Spleen (tissue), 11 donors: ENCODE measurements around the gene KCNG1. TPM values are rescaled to one million over a fixed set of nuclear protein-coding genes. Genes with fewer than 3 reads are reported as not detected.

Source experiments
- DNase-seq: peaks from one replicate; pipeline ENCODE4 v3.0.0-alpha.2; 2020
- H3K27ac ChIP-seq, 8 donors: fragments of 200-600 bp; sonication (generic) in 7 of 8; 1 replicate in 4 of 8; 2 replicates in 4 of 8; pipeline versions ENCODE4 v1.5.0 to v1.8.0; 2016 to 2021; ENCODE audit warnings: inconsistent platforms in 4 of 8, mild to moderate bottlenecking in 4 of 8, moderate library complexity in 1 of 8
- H3K27me3 ChIP-seq, 7 donors: fragments of 200-600 bp; sonication (generic) in 6 of 7; replicated peaks in 1 of 7; 1 replicate in 4 of 7; 2 replicates in 3 of 7; pipeline versions ENCODE4 v1.5.0 to v1.8.0; 2016 to 2021; ENCODE audit warnings: inconsistent platforms in 3 of 7, mild to moderate bottlenecking in 1 of 7
- H3K36me3 ChIP-seq, 6 donors: fragments of 200-600 bp; sonication (generic) in 5 of 6; 1 replicate in 4 of 6; 2 replicates in 2 of 6; pipeline versions ENCODE4 v1.5.0 to v1.8.0; 2016 to 2021; ENCODE audit warnings: inconsistent platforms in 2 of 6
- H3K4me1 ChIP-seq, 6 donors: fragments of 200-600 bp; sonication (generic) in 5 of 6; 1 replicate in 3 of 6; 2 replicates in 3 of 6; pipeline versions ENCODE4 v1.5.0 to v1.8.0; 2016 to 2021; ENCODE audit warnings: inconsistent platforms in 3 of 6
- H3K4me3 ChIP-seq, 8 donors: fragments of 200-600 bp; sonication (generic) in 7 of 8; 1 replicate in 4 of 8; 2 replicates in 4 of 8; pipeline versions ENCODE4 v1.5.0 to v1.8.0; 2016 to 2021; ENCODE audit warnings: inconsistent platforms in 4 of 8, mild to moderate bottlenecking in 4 of 8, moderate library complexity in 2 of 8
- H3K9me3 ChIP-seq, 8 donors: fragments of 200-600 bp; sonication (generic) in 7 of 8; 1 replicate in 4 of 8; 2 replicates in 4 of 8; pipeline versions ENCODE4 v1.5.0 to v1.8.0; 2016 to 2021; ENCODE audit warnings: inconsistent platforms in 4 of 8
- CTCF ChIP-seq, 11 experiments: fragments of 200-600 bp in 7 of 11; fragments of 450-650 bp in 4 of 11; sonication (generic) in 4 of 11; IDR thresholded peaks in 8 of 11; conservative IDR thresholded peaks in 3 of 11; 1 replicate in 7 of 11; 2 replicates in 4 of 11; pipeline versions ENCODE4 v1.4.0 to v1.8.0; 2016 to 2021; ENCODE audit warnings: antibody characterized with exemption in 11 of 11, inconsistent platforms in 4 of 11, mild to moderate bottlenecking in 1 of 11
- POLR2A ChIP-seq, 3 donors: fragments of 450-650 bp; IDR thresholded peaks; one replicate each; pipeline ENCODE4 v1.5.1; 2017; ENCODE audit warnings: antibody characterized with exemption in 3 of 3, mild to moderate bottlenecking in 1 of 3
- POLR2AphosphoS5 ChIP-seq, 3 donors: sonication (generic); formaldehyde crosslinking; IDR thresholded peaks; one replicate each; pipeline ENCODE4 v1.5.1; 2017; ENCODE audit warnings: antibody characterized with exemption in 3 of 3
- WGBS, 5 donors: extraction: QIAGEN DNeasy Blood & Tissue Kit in 3 of 5; methylation state at CpG; one replicate each; pipeline versions ENCODE4 v1.1.5 to v1.1.7; 2013 to 2018; 5-methylcytosine and 5-hydroxymethylcytosine counted together
- intact Hi-C: fragments of 100-400 bp; cut with DNase I; formaldehyde crosslinking; loops from one replicate; pipeline ENCODE4 v1.15.0; 2023; ENCODE audit warnings: low total_unique reads
- polyA plus RNA-seq, 3 donors: library from polyadenylated mRNA; stranded (reverse); fragments of 200-250 nt; gene quantifications; one replicate each; pipeline ENCODE4 v1.2.1, GENCODE V29; 2013
- total RNA-seq, 7 donors: library from RNA; depleted of rRNA in 3 of 7; stranded (reverse); fragments of >200 nt in 3 of 7; fragmentation: NEBNext Ultra II Directional in 4 of 7; extraction: Animal tissue kit (Norgen Biotek cat#: 25700) in 4 of 7; gene quantifications; one replicate each; pipeline versions ENCODE4 v1.1.0 to v1.2.1, GENCODE V29; 2016 to 2021
- donor health status: healthy with polysubstance abuse.
- donor health status: DM: no; HTN: no; CAD: no; lungs with moderate emphysema.
- donor health status: DM: no; HTN: no; CAD: no.
- donor health status: Bipolar disorder and iron deficiency.
- donor health status: healthy.
- donor health status: DM: no; HTN: no; CAD: no.
- donor health status: DM: yes; HTN: yes; CAD: no.

Gene KCNG1
- total and polyA plus RNA-seq, 10 donors: 0.35 to 5.0 (median 3.2) TPM

GRCh38 chr20:51016521-51016920, 6.4 kb downstream of the KCNG1 start:
- Histone ChIP-seq H3K27me3 (peaks cover 0 to 66% (median 6%) of the 10 kb centered on the region in 7 donors), H3K9me3 (no peaks in the 10 kb centered on the region), H3K36me3 (no peaks in the 10 kb centered on the region), H3K4me3 (no peak overlapping the region), H3K4me1 (peaks cover 0 to 15% (median 0%) of the 10 kb centered on the region in 6 donors), H3K27ac (no peak overlapping the region)
- DNase-seq: no peak
- no peak for TF ChIP-seq POLR2A (IDR thresholded peaks at IDR 0.05)
- TF ChIP-seq POLR2AphosphoS5 (IDR thresholded peaks at IDR 0.05): no peak
- TF ChIP-seq CTCF (IDR thresholded peaks at IDR 0.05 in 8 of 11, conservative IDR thresholded peaks at IDR 0.05 in 3 of 11): no peak
- intact Hi-C loops: no loop called here
- WGBS, 5 donors: 89 to 96% (median 91%) methylated on average over 9 of the region's 9 CpGs

GRCh38 chr20:51014797-51015722, 7.8 kb downstream of the KCNG1 start:
- WGBS, 5 donors: 36 to 43% (median 41%) methylated on average over 14 to 16 of the region's 16 CpGs
- peak; percentile 59 for DNase-seq
- H3K27me3 ChIP-seq: peaks cover 0 to 56% (median 0%) of the 10 kb centered on the region in 7 donors
- no peak overlapping the region for H3K27ac ChIP-seq
- intact Hi-C loops: no loop called here
- H3K9me3 ChIP-seq: no peaks in the 10 kb centered on the region
- peak in 7 of 11 experiments; percentile 33 to 58 (median 46) for TF ChIP-seq CTCF (IDR thresholded peaks at IDR 0.05 in 8 of 11, conservative IDR thresholded peaks at IDR 0.05 in 3 of 11)
- no peak for TF ChIP-seq POLR2AphosphoS5 (IDR thresholded peaks at IDR 0.05)
- no peak overlapping the region for H3K4me3 ChIP-seq
- H3K4me1 ChIP-seq: peaks cover 0 to 8% (median 0%) of the 10 kb centered on the region in 6 donors
- no peaks in the 10 kb centered on the region for H3K36me3 ChIP-seq

- peak; percentile 17 for DNase-seq
- intact Hi-C loops: no loop called here
- no peak for TF ChIP-seq POLR2A (IDR thresholded peaks at IDR 0.05)
- no peak for TF ChIP-seq POLR2AphosphoS5 (IDR thresholded peaks at IDR 0.05)
- no peak for TF ChIP-seq CTCF (IDR thresholded peaks at IDR 0.05 in 8 of 11, conservative IDR thresholded peaks at IDR 0.05 in 3 of 11)
- Histone ChIP-seq H3K4me1 (peaks cover 0 to 8% (median 0%) of the 10 kb centered on the region in 6 donors), H3K9me3 (no peaks in the 10 kb centered on the region), H3K27ac (no peak overlapping the region), H3K4me3 (no peak overlapping the region), H3K36me3 (no peaks in the 10 kb centered on the region), H3K27me3 (peaks cover 0 to 48% (median 0%) of the 10 kb centered on the region in 7 donors)
- WGBS, 5 donors: 25 to 36% (median 30%) methylated on average over 8 of the region's 8 CpGs
Measured at GRCh38 chr20:51013577-51014330, 9.2 kb downstream of the KCNG1 start.

- Histone ChIP-seq H3K4me1 (peaks cover 0 to 8% (median 0%) of the 10 kb centered on the region in 6 donors), H3K27me3 (peaks cover 0 to 41% (median 0%) of the 10 kb centered on the region in 7 donors), H3K27ac (no peak overlapping the region), H3K9me3 (no peaks in the 10 kb centered on the region), H3K4me3 (no peak overlapping the region), H3K36me3 (no peaks in the 10 kb centered on the region)
- no peak for DNase-seq
- WGBS, 5 donors: 82 to 92% (median 88%) methylated on average over 3 of the region's 3 CpGs
- intact Hi-C loops: no loop called here
- TF ChIP-seq POLR2A (IDR thresholded peaks at IDR 0.05) (no peak), CTCF (IDR thresholded peaks at IDR 0.05 in 8 of 11, conservative IDR thresholded peaks at IDR 0.05 in 3 of 11) (no peak), POLR2AphosphoS5 (IDR thresholded peaks at IDR 0.05) (no peak)
Measured at GRCh38 chr20:51012357-51012756, 10.6 kb downstream of the KCNG1 start.
